Rectal smooth muscle tissue (tissue), 1 donor: Measurements from ENCODE around the gene RNF181.
A peak's percentile ranks its signal among the peaks of the same experiment; 100 is the strongest.
"Not testable (repeated sequence)": the region's sequence is repeated elsewhere in the genome, so short reads cannot be mapped to it uniquely, and the experiment has no call there.

Experiments used
- H3K27ac ChIP-seq: one replicate; pipeline ENCODE4 v1.7.0; 2013; ENCODE audit warnings: low read depth, low read length, inconsistent platforms
- H3K27me3 ChIP-seq: one replicate; pipeline ENCODE4 v1.7.0; 2013; ENCODE audit warnings: low read length; ENCODE audit not compliant: control insufficient read depth, insufficient read depth
- H3K36me3 ChIP-seq: one replicate; pipeline ENCODE4 v1.7.0; 2013; ENCODE audit warnings: low read length; ENCODE audit not compliant: control insufficient read depth, insufficient read depth
- H3K4me1 ChIP-seq: one replicate; pipeline ENCODE4 v1.7.0; 2013; ENCODE audit warnings: low read length; ENCODE audit not compliant: control insufficient read depth, insufficient read depth
- H3K4me3 ChIP-seq: one replicate; pipeline ENCODE4 v1.7.0; 2013; ENCODE audit warnings: low read length
- H3K9ac ChIP-seq: one replicate; pipeline ENCODE4 v1.7.0; 2013; ENCODE audit warnings: low read length

RNF181 gene

GRCh38 chr2:85557130-85557529, 38.4 kb upstream of the RNF181 start:
- Histone ChIP-seq H3K4me1 (peaks cover 3% of the 10 kb centered on the region), H3K9ac (no peak overlapping the region), H3K27me3 (no peaks in the 10 kb centered on the region), H3K4me3 (no peak overlapping the region), H3K36me3 (peaks cover 24% of the 10 kb centered on the region), H3K27ac (no peak overlapping the region)

GRCh38 chr2:85558160-85558559, 37.4 kb upstream of the RNF181 start:
- peaks cover 3% of the 10 kb centered on the region for H3K4me1 ChIP-seq
- H3K36me3 ChIP-seq, result peaks cover 16% of the 10 kb centered on the region
- no peak overlapping the region for H3K4me3 ChIP-seq
- H3K9ac ChIP-seq, result no peak overlapping the region
- no peak overlapping the region for H3K27ac ChIP-seq
- H3K27me3 ChIP-seq, result no peaks in the 10 kb centered on the region

- H3K36me3 ChIP-seq, H3K9ac ChIP-seq, H3K27me3 ChIP-seq, H3K27ac ChIP-seq, H3K4me1 ChIP-seq: not testable (repeated sequence)
- H3K4me3 ChIP-seq, result peak overlapping the region; percentile 89
Measured at GRCh38 chr2:85560403-85560726, 35.2 kb upstream of the RNF181 start.

GRCh38 chr2:85560812-85561279, 34.7 kb upstream of the RNF181 start:
- Histone ChIP-seq H3K27me3 (no peaks in the 10 kb centered on the region), H3K27ac (peak overlapping the region; percentile 78), H3K4me1 (peaks cover 3% of the 10 kb centered on the region), H3K9ac (no peak overlapping the region), H3K4me3 (peak overlapping the region; percentile 89), H3K36me3 (no peaks in the 10 kb centered on the region)

GRCh38 chr2:85561280-85562212, 34.0 kb upstream of the RNF181 start, which contains the start of gene GGCX:
Gene GGCX (minus strand): TSS chr2:85561493. CDS start chr2:85561428, 65 bp downstream.
- peaks cover 3% of the 10 kb centered on the region for H3K4me1 ChIP-seq
- H3K36me3 ChIP-seq, result no peaks in the 10 kb centered on the region
- peak within 1 kb of the TSS; percentile 81 for H3K9ac ChIP-seq
- peak within 1 kb of the TSS; percentile 78 for H3K27ac ChIP-seq
- H3K4me3 ChIP-seq, result peak within 1 kb of the TSS; percentile 89
- no peaks in the 10 kb centered on the region for H3K27me3 ChIP-seq

- Histone ChIP-seq H3K4me1 (peaks cover 3% of the 10 kb centered on the region), H3K27ac (no peak overlapping the region), H3K4me3 (no peak overlapping the region), H3K9ac (no peak overlapping the region), H3K27me3 (no peaks in the 10 kb centered on the region), H3K36me3 (no peaks in the 10 kb centered on the region)
Measured at GRCh38 chr2:85564144-85564563, 31.4 kb upstream of the RNF181 start.

- Histone ChIP-seq H3K4me3 (no peak overlapping the region), H3K9ac (no peak overlapping the region), H3K4me1 (no peaks in the 10 kb centered on the region), H3K36me3 (no peaks in the 10 kb centered on the region), H3K27me3 (no peaks in the 10 kb centered on the region), H3K27ac (no peak overlapping the region)
Measured at GRCh38 chr2:85566265-85566664, 29.3 kb upstream of the RNF181 start.

- Histone ChIP-seq H3K4me3 (no peak overlapping the region), H3K36me3 (no peaks in the 10 kb centered on the region), H3K4me1 (no peaks in the 10 kb centered on the region), H3K27ac (no peak overlapping the region), H3K27me3 (no peaks in the 10 kb centered on the region), H3K9ac (no peak overlapping the region)
Measured at GRCh38 chr2:85575739-85576138, 19.8 kb upstream of the RNF181 start.

- no peak overlapping the region for H3K27ac ChIP-seq
- no peaks in the 10 kb centered on the region for H3K27me3 ChIP-seq
- no peak overlapping the region for H3K4me3 ChIP-seq
- H3K9ac ChIP-seq, result no peak overlapping the region
- H3K36me3 ChIP-seq, result peaks cover 2% of the 10 kb centered on the region
- no peaks in the 10 kb centered on the region for H3K4me1 ChIP-seq
Measured at GRCh38 chr2:85577063-85577385, 18.5 kb upstream of the RNF181 start.

GRCh38 chr2:85577386-85578242, 17.9 kb upstream of the RNF181 start, which contains the start of gene VAMP8:
Gene VAMP8 (plus strand): TSS chr2:85577586. CDS start chr2:85577647, 61 bp downstream.
- no peaks in the 10 kb centered on the region for H3K27me3 ChIP-seq
- H3K36me3 ChIP-seq, result peaks cover 2% of the 10 kb centered on the region
- peak within 1 kb of the TSS; percentile 66 for H3K4me3 ChIP-seq
- peak within 1 kb of the TSS; percentile 74 for H3K9ac ChIP-seq
- peak within 1 kb of the TSS; percentile 27 for H3K27ac ChIP-seq
- no peaks in the 10 kb centered on the region for H3K4me1 ChIP-seq

- Histone ChIP-seq H3K27me3 (no peaks in the 10 kb centered on the region), H3K36me3 (peaks cover 2% of the 10 kb centered on the region), H3K27ac (no peak overlapping the region), H3K4me3 (peak overlapping the region; percentile 66), H3K9ac (peak overlapping the region; percentile 30), H3K4me1 (no peaks in the 10 kb centered on the region)
Measured at GRCh38 chr2:85578243-85579180, 17.0 kb upstream of the RNF181 start.
